GM18909 (cell line): ENCODE data around the gene ZNF555.
"Not testable (repeated sequence)": the region's sequence is repeated elsewhere in the genome, so short reads cannot be mapped to it uniquely, and the experiment has no call there.

Experiments used
- ATAC-seq: cut with Tn5 transposase; IDR thresholded peaks from one replicate; pipeline ENCODE4 v1.9.1; 2021; ENCODE audit warnings: mild to moderate bottlenecking; ENCODE audit not compliant: unreplicated experiment, poor library complexity

Gene ZNF555

GRCh38 chr19:2865334-2866100, 24.2 kb downstream of the ZNF555 start:
- no peak for ATAC-seq

- no peak for ATAC-seq
Observed at GRCh38 chr19:2866495-2867024, 25.3 kb downstream of the ZNF555 start.

- no peak for ATAC-seq
Observed at GRCh38 chr19:2867025-2867991, 26.0 kb downstream of the ZNF555 start, which contains the start of gene ZNF556. Gene ZNF556 (plus strand): TSS chr19:2867335. CDS start chr19:2867422, 87 bp downstream.

- no peak for ATAC-seq
Observed at GRCh38 chr19:2869618-2870017, 28.3 kb downstream of the ZNF555 start.

GRCh38 chr19:2872175-2872574, 30.9 kb downstream of the ZNF555 start:
- not testable (repeated sequence) for ATAC-seq

GRCh38 chr19:2877398-2878331, 36.4 kb downstream of the ZNF555 start:
- ATAC-seq: no peak

- no peak for ATAC-seq
Observed at GRCh38 chr19:2883686-2884439, 42.6 kb downstream of the ZNF555 start.

GRCh38 chr19:2885736-2886135, 44.5 kb downstream of the ZNF555 start:
- ATAC-seq: no peak

- no peak for ATAC-seq
Observed at GRCh38 chr19:2887391-2887914, 46.2 kb downstream of the ZNF555 start.

GRCh38 chr19:2888731-2889224, 47.5 kb downstream of the ZNF555 start:
- no peak for ATAC-seq

- not testable (repeated sequence) for ATAC-seq
Observed at GRCh38 chr19:2890531-2890930, 49.3 kb downstream of the ZNF555 start.

- no peak for ATAC-seq
Observed at GRCh38 chr19:2896694-2897093, 55.4 kb downstream of the ZNF555 start.

GRCh38 chr19:2900296-2901252, 59.3 kb downstream of the ZNF555 start, which contains the start of gene ZNF57:
Gene ZNF57 (plus strand): TSS chr19:2900928. CDS start chr19:2901046, 118 bp downstream.
- ATAC-seq: peak; percentile 94

GRCh38 chr19:2902590-2903218, 61.4 kb downstream of the ZNF555 start:
- no peak for ATAC-seq

- ATAC-seq: not testable (repeated sequence)
Observed at GRCh38 chr19:2903326-2903725, 62.1 kb downstream of the ZNF555 start.

- no peak for ATAC-seq
Observed at GRCh38 chr19:2905918-2906519, 64.7 kb downstream of the ZNF555 start.
